Prostate gland (tissue), 2 donors: Measurements from ENCODE around the gene TAPT1. TPM values are rescaled to one million over a fixed set of nuclear protein-coding genes. Genes with fewer than 3 reads are reported as not detected.

Experiments
- DNase-seq: peaks from one replicate; pipeline ENCODE4 v3.0.0-alpha.2; 2019; ENCODE audit warnings: low spot score
- H3K27ac ChIP-seq, 2 donors: fragments of 200-600 bp; sonication (generic); 2 replicates each; pipeline ENCODE4 v1.5.1; 2017 to 2019
- H3K27me3 ChIP-seq: fragments of 200-600 bp; sonication (generic); replicated peaks from 2 replicates; pipeline ENCODE4 v1.5.1; 2019; ENCODE audit not compliant: insufficient read depth
- H3K36me3 ChIP-seq, 2 donors: fragments of 200-600 bp; sonication (generic); 1 replicate in 1 of 2; 2 replicates in 1 of 2; pipeline versions ENCODE4 v1.5.1 to v1.8.1; 2017 to 2019
- H3K4me1 ChIP-seq: fragments of 200-600 bp; sonication (generic); replicated peaks from 2 replicates; pipeline ENCODE4 v1.5.1; 2019
- H3K4me3 ChIP-seq, 2 donors: fragments of 200-600 bp; sonication (generic); 2 replicates each; pipeline ENCODE4 v1.5.1; 2017 to 2019
- H3K9me3 ChIP-seq: fragments of 200-600 bp; sonication (generic); 2 replicates; pipeline ENCODE4 v1.5.1; 2017
- CTCF ChIP-seq, 4 experiments: fragments of 200-600 bp in 2 of 4; fragments of 450-650 bp in 2 of 4; sonication (generic) in 2 of 4; IDR thresholded peaks; 1 replicate in 3 of 4; 2 replicates in 1 of 4; pipeline ENCODE4 v1.5.1; 2016 to 2019; ENCODE audit warnings: antibody characterized with exemption in 4 of 4, mild to moderate bottlenecking in 2 of 4, moderate library complexity in 2 of 4
- POLR2A ChIP-seq: fragments of 450-650 bp; IDR thresholded peaks from one replicate; pipeline ENCODE4 v1.6.1; 2016; ENCODE audit warnings: antibody characterized with exemption, mild to moderate bottlenecking
- POLR2AphosphoS5 ChIP-seq: sonication (generic); formaldehyde crosslinking; IDR thresholded peaks from one replicate; pipeline ENCODE4 v1.6.1; 2017; ENCODE audit warnings: antibody characterized with exemption
- WGBS: methylation state at CpG from one replicate; pipeline ENCODE4 v1.1.5; 2018; 5-methylcytosine and 5-hydroxymethylcytosine counted together
- intact Hi-C: fragments of 100-400 bp; cut with DNase I; formaldehyde crosslinking; loops from one replicate; pipeline ENCODE4 v1.14.2; 2022
- total RNA-seq, 2 donors: library from RNA; depleted of rRNA; stranded (reverse); fragments of >200 nt; gene quantifications; one replicate each; pipeline ENCODE4 v1.1.0, GENCODE V29; 2016

The TAPT1 gene
- total RNA-seq, 2 donors from 2014 or later: 16.2 to 48.6 TPM

DNA sequence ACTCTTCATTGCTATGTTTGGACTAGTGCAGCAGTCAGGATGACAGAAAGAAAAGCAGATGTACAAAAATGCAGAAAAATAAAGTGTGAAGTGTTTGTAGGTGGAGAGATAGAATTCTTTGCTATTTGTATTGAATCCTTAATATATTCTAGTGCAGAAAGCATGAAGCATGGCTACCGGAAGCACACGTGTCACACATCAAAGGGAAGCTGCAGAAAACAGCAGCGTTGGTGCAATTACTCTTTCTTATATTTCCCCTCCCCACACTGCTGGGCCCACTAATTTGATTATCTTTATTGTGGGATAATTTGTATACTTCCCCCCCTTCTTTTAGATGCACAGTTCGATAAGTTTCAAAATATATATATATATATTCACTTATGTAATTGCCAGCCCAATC lies 35.9 kb upstream of the TAPT1 start:
- TF ChIP-seq POLR2A (no peak), POLR2AphosphoS5 (no peak), CTCF (IDR thresholded peaks at IDR 0.05) (no peak)
- H3K4me1 ChIP-seq: no peaks in the 10 kb centered on the region
- H3K9me3 ChIP-seq: no peaks in the 10 kb centered on the region
- no peak overlapping the region for H3K27ac ChIP-seq
- 95% methylated on average over 4 of the region's 4 CpGs for WGBS
- H3K4me3 ChIP-seq: no peak overlapping the region
- intact Hi-C loops: no loop called here
- H3K36me3 ChIP-seq: no peaks in the 10 kb centered on the region
- no peaks in the 10 kb centered on the region for H3K27me3 ChIP-seq
- no peak for DNase-seq

DNA sequence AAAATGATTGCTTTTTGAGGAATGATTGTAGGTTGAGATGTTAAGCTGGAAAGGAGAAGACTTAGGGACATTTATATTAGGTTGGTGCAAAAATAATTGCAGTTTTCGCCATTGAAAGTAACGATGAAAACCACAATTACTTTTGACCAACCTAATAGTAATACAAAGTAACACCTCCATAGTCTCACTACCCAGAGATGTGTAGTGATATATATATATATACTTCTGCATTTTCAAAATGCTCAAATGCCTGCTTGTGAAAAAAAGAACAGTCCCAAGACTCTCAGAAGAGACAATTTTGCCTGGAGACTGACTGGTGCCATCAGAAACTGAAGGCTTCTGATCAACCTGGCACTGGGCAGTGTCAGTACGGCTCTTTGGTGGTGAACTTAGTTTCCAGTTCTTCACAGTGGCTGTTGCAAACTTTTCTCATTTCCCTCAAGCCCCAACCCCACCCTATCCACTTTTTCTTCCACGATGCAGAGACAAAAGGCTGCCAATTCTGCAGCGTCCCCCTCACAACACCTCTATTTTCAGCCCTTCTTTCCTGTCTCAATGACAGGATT lies 35.1 kb upstream of the TAPT1 start:
- WGBS: 87% methylated on average over 5 of the region's 5 CpGs
- H3K9me3 ChIP-seq: no peaks in the 10 kb centered on the region
- H3K36me3 ChIP-seq: no peaks in the 10 kb centered on the region
- H3K27ac ChIP-seq: no peak overlapping the region
- H3K4me1 ChIP-seq: no peaks in the 10 kb centered on the region
- no peaks in the 10 kb centered on the region for H3K27me3 ChIP-seq
- DNase-seq: no peak
- intact Hi-C loops: no loop called here
- no peak for TF ChIP-seq POLR2A
- no peak for TF ChIP-seq POLR2AphosphoS5
- no peak for TF ChIP-seq CTCF (IDR thresholded peaks at IDR 0.05)
- H3K4me3 ChIP-seq: no peak overlapping the region

DNA sequence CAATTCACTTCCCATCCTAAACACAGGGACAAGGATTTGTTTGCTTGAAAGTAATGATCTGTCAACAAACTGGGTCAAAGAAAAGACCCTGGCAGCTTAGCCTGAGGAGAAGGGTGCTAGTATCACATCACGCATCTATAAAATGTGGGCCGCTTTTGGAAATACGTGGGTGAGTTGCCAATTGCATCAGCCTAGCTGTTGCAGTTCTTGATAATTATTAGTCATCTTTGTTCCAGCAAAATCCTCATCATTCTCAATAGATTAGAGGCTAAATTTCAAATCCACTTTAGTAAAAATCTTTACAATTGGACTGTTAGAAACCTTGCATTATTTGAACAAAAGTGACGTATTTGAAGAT lies 33.6 kb upstream of the TAPT1 start:
- 66% methylated on average over 4 of the region's 4 CpGs for WGBS
- Histone ChIP-seq H3K27ac (no peak overlapping the region), H3K4me3 (no peak overlapping the region), H3K9me3 (no peaks in the 10 kb centered on the region), H3K4me1 (no peaks in the 10 kb centered on the region), H3K36me3 (no peaks in the 10 kb centered on the region), H3K27me3 (no peaks in the 10 kb centered on the region)
- intact Hi-C loops: no loop called here
- TF ChIP-seq POLR2AphosphoS5 (no peak), CTCF (IDR thresholded peaks at IDR 0.05) (no peak), POLR2A (no peak)
- DNase-seq: no peak

DNA sequence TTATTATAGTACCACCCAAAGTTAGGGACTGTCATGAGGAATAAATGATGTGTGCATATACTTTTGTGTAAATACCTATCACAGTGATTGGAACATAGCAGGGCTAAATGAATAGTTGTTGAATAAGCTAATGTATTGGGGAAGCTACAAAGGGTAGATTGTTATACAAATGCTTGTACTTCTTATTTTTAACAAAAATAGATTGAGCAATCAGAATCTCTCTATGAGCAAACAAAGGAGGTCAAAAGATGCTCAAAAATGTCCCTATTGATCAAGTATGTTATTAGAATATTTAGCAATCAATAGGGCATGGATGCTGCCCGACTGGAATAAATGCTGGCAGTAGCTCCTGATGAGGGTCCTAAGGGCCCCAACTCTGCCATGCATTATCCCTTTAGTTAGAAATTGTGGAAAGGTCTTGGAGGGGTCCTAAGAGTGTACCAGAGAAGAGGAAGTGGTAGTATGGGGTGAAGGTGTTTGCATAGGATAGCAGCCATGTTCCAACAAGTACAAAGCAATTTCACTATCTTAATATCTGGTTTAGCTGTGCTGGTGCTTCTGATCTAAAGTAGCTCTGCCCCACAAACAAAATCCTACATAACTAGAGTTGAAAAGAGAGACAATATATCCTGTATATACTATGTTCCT lies 33.1 kb upstream of the TAPT1 start:
- H3K9me3 ChIP-seq: no peaks in the 10 kb centered on the region
- WGBS: 88% methylated on average over 1 of the region's 1 CpG

More for the DNA sequence above, 33.1 kb upstream of the TAPT1 start:
- intact Hi-C loops: no loop called here
- Histone ChIP-seq H3K27me3 (no peaks in the 10 kb centered on the region), H3K4me3 (no peak overlapping the region), H3K27ac (no peak overlapping the region), H3K4me1 (no peaks in the 10 kb centered on the region), H3K36me3 (no peaks in the 10 kb centered on the region)
- no peak for TF ChIP-seq POLR2A
- no peak for TF ChIP-seq CTCF (IDR thresholded peaks at IDR 0.05)
- no peak for TF ChIP-seq POLR2AphosphoS5
- DNase-seq: no peak
